ACC112 (cell line): ENCODE measurements around the gene APLNR.
"Not testable (repeated sequence)": the region's sequence is repeated elsewhere in the genome, so short reads cannot be mapped to it uniquely, and the experiment has no call there.

Experiments used
- H2AFZ ChIP-seq: fragments of 200-600 bp; sonication (generic); one replicate; pipeline ENCODE4 v1.6.0; 2017; ENCODE audit warnings: antibody characterized with exemption, low read length; ENCODE audit not compliant: unreplicated experiment
- H3K27ac ChIP-seq: fragments of 200-600 bp; sonication (generic); 2 replicates; pipeline ENCODE4 v1.5.1; 2014; ENCODE audit warnings: low read depth, mild to moderate bottlenecking, antibody characterized with exemption, low read length, moderate library complexity
- H3K27me3 ChIP-seq: fragments of 200-600 bp; sonication (generic); 2 replicates; pipeline ENCODE4 v1.6.1; 2014; ENCODE audit warnings: mild to moderate bottlenecking, antibody characterized with exemption, low read length, moderate library complexity, mixed read lengths; ENCODE audit not compliant: insufficient read depth
- H3K36me3 ChIP-seq: fragments of 200-600 bp; sonication (generic); 2 replicates; pipeline ENCODE4 v1.6.1; 2016; ENCODE audit warnings: mild to moderate bottlenecking, antibody characterized with exemption, low read length, moderate library complexity, mixed read lengths; ENCODE audit not compliant: insufficient read depth
- H3K4me1 ChIP-seq: fragments of 200-600 bp; sonication (generic); one replicate; pipeline ENCODE4 v1.6.1; 2016; ENCODE audit warnings: low read length, mixed read lengths; ENCODE audit not compliant: insufficient read depth, unreplicated experiment, control insufficient read depth
- H3K4me3 ChIP-seq: fragments of 200-600 bp; sonication (generic); 2 replicates; pipeline ENCODE4 v1.5.1; 2014; ENCODE audit warnings: mild to moderate bottlenecking, low read depth, low read length
- H3K79me2 ChIP-seq: fragments of 200-600 bp; sonication (generic); one replicate; pipeline ENCODE4 v1.6.0; 2016; ENCODE audit warnings: low read length; ENCODE audit not compliant: control insufficient read depth, unreplicated experiment, insufficient read depth

APLNR gene

GRCh38 chr11:57237204-57237681 is at the start of gene APLNR:
APLNR (minus strand) TSS chr11:57237250; CDS start chr11:57237004, 246 bp downstream.
- no peaks in the 10 kb centered on the region for H3K36me3 ChIP-seq
- no peaks in the 10 kb centered on the region for H3K79me2 ChIP-seq
- H3K27ac ChIP-seq: no peak within 1 kb of the TSS
- no peak within 1 kb of the TSS for H2AFZ ChIP-seq
- H3K4me3 ChIP-seq: no peak within 1 kb of the TSS
- no peaks in the 10 kb centered on the region for H3K4me1 ChIP-seq
- H3K27me3 ChIP-seq: peaks cover 76% of the 10 kb centered on the region

- Histone ChIP-seq H3K4me1 (peaks cover 26% of the 10 kb centered on the region), H2AFZ (no peak overlapping the region), H3K27me3 (no peaks in the 10 kb centered on the region), H3K79me2 (no peaks in the 10 kb centered on the region), H3K36me3 (no peaks in the 10 kb centered on the region), H3K27ac (no peak overlapping the region), H3K4me3 (no peak overlapping the region)
These were observed 46.4 kb upstream of the APLNR start for GRCh38 chr11:57283231-57283990.

DNA sequence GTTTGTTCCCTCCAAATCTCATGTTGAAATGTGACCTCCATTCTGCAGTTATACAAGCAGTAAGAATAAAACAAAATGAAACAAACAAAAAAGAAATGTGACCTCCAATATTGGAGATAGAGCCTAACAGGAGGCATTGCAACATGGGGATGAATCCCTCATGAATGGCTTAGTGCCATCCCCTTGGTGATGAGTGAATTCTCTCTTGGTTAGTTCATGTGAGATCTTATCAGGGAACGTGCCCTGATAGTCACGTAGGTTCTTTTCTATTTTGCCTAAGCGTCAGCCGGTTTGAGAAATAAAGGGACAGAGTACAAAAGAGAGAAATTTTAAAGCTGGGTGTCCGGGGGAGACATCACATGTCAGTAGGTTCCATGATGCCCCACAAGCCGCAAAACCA is 44.5 kb upstream of the APLNR start:
- H3K79me2 ChIP-seq, H3K27me3 ChIP-seq, H3K27ac ChIP-seq, H3K36me3 ChIP-seq, H2AFZ ChIP-seq, H3K4me3 ChIP-seq: not testable (repeated sequence)
- H3K4me1 ChIP-seq: peaks cover 38% of the 10 kb centered on the region

DNA sequence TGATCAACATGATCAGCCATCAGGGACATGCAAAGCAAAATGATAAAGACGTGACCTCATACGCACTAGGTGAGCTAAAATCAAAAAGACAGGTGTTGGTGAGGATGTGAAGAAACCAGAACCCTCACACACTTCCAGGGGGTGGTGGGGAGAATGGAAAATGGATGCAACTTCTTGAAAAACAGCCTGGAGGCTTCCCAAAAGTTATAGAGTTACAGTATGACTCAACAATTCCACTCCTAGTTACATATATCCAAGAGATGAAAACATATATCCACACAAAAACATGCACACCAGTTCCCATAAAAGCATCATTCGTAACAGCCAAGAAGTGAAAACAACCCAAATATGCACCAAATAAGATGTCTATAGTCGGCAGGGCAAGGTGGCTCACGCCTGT is 42.1 kb upstream of the APLNR start:
- peak overlapping the region; percentile 28; the same call in 1 of the 2 replicates for H3K4me3 ChIP-seq
- H3K4me1 ChIP-seq: peaks cover 46% of the 10 kb centered on the region
- H3K27me3 ChIP-seq: no peaks in the 10 kb centered on the region
- no peak overlapping the region for H2AFZ ChIP-seq
- no peaks in the 10 kb centered on the region for H3K79me2 ChIP-seq
- no peaks in the 10 kb centered on the region for H3K36me3 ChIP-seq
- H3K27ac ChIP-seq: peak overlapping the region; percentile 83

DNA sequence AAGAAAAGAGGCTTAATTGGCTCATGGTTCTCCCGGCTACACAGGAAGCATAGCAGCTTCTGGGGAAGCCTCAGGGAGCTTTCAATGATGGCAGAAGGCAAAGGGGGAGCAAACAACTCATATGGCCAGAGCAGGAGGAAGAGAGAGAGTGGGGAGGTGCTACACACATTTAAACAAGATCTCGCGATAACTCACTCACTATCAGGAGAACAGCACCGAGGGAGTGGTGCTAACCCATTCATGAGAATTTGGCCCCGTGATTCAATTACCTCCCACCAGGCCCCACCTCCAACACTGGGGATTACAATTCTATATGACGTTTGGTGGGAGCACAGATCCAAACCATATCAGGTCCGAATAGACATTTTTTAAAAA is 41.7 kb upstream of the APLNR start:
- no peaks in the 10 kb centered on the region for H3K27me3 ChIP-seq
- peak overlapping the region; percentile 83 for H3K27ac ChIP-seq
- H2AFZ ChIP-seq: no peak overlapping the region
- H3K36me3 ChIP-seq: no peaks in the 10 kb centered on the region
- H3K79me2 ChIP-seq: no peaks in the 10 kb centered on the region
- peaks cover 46% of the 10 kb centered on the region for H3K4me1 ChIP-seq
- H3K4me3 ChIP-seq: peak overlapping the region; percentile 28; the same call in 1 of the 2 replicates

DNA sequence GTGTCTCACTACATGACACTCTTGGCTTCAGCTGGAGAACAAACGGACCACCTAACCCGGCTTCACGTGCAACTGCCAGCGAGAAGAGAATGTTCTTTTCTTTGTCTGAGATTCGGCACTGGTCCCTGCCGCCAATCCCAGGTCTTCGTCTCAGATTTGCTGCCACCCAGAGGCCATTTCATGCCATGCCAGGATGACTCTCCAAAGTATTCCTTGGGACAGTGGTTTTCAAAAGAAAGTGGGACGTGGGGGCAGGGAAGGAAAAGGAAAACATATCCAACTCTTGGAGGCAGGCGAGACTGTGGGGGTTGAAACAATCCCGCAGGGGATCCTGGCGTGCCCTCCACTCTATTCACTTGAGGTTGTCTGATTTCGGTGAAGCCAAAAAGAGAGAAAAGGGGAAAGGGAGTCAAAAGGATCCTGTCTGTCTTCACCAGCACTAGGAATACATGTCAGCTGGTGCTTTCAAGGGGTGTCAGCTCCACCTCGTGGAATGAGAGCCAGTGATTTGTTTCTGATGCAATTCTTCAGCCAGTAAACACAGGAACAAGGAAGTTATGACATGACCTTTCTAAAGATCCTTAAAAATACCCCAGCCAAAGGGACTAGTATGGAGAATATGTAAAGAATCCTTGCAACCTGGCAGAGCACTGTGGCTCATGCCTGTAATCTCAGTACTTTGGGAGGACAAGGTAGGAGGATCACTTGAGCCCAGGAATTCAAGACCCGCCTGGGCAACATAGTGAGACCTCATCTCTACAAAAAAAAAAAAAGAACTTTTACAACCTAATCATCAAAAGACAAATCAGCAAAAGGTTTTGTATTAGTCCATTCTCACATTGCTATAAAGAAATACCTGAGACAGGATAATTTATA is 41.0 kb upstream of the APLNR start:
- Histone ChIP-seq H3K27ac (peak overlapping the region; percentile 83), H2AFZ (peak overlapping the region; percentile 93), H3K4me3 (peak overlapping the region; percentile 67), H3K79me2 (no peaks in the 10 kb centered on the region), H3K27me3 (no peaks in the 10 kb centered on the region), H3K4me1 (peaks cover 46% of the 10 kb centered on the region), H3K36me3 (no peaks in the 10 kb centered on the region)

- no peaks in the 10 kb centered on the region for H3K79me2 ChIP-seq
- peaks cover 46% of the 10 kb centered on the region for H3K4me1 ChIP-seq
- peak overlapping the region; percentile 83; the same call in 1 of the 2 replicates for H3K27ac ChIP-seq
- H3K36me3 ChIP-seq: no peaks in the 10 kb centered on the region
- H2AFZ ChIP-seq: peak overlapping the region; percentile 90
- H3K27me3 ChIP-seq: no peaks in the 10 kb centered on the region
- H3K4me3 ChIP-seq: peak overlapping the region; percentile 67
These were observed 40.1 kb upstream of the APLNR start for GRCh38 chr11:57276971-57277675.

DNA sequence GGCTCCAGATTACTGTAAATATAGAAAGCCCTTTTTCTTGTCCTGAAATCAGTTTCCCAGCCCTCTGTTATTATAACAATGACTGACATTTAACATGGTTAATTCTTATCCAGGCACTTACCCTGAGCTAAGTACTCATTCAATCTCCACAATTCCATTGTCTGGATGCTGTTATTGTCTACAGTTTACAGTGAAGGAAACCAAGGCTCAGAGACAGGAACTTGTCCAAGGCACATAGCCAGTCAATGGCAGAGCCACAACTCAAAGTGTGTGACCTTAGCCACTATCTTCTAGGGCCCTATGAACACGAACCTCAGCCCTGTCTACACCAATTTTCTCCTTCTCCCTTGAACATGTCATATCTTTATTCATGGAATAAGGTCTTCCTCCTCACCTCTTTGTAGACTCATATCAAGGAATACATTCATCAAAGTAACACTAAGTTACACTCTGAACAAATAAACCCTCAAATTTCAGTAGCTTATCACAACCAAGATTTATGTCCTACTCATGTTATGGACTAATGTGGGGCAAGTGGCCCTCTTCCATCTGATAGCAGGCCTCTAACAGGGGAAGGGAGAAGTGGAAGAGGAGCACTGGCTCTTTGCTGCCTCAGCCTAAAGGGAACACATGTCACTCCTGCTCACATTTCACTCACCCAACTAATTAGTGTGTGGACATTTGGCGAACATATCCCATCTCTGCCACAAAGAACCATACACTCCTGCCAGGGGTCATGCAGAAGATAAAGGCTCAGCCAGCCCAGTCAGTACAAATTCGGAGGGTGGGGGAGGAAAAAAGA is 39.3 kb upstream of the APLNR start:
- H3K4me3 ChIP-seq: no peak overlapping the region
- H3K4me1 ChIP-seq: peaks cover 46% of the 10 kb centered on the region
- no peaks in the 10 kb centered on the region for H3K79me2 ChIP-seq
- H3K27ac ChIP-seq: no peak overlapping the region
- H2AFZ ChIP-seq: no peak overlapping the region
- H3K36me3 ChIP-seq: no peaks in the 10 kb centered on the region
- H3K27me3 ChIP-seq: no peaks in the 10 kb centered on the region

GRCh38 chr11:57275582-57275981 is 38.5 kb upstream of the APLNR start:
- H3K79me2 ChIP-seq: no peaks in the 10 kb centered on the region
- no peak overlapping the region for H3K4me3 ChIP-seq
- no peak overlapping the region for H3K27ac ChIP-seq
- no peak overlapping the region for H2AFZ ChIP-seq
- no peaks in the 10 kb centered on the region for H3K27me3 ChIP-seq
- H3K4me1 ChIP-seq: peaks cover 46% of the 10 kb centered on the region
- no peaks in the 10 kb centered on the region for H3K36me3 ChIP-seq
